Measurements from ENCODE around the gene DAPK2. TPM values are rescaled to one million over a fixed set of nuclear protein-coding genes. Genes with fewer than 3 reads are reported as not detected.

The DAPK2 gene
- total and polyA plus RNA-seq, 2 donors (not counting 1 experiment from before 2014, with no cell fraction given), result 8.3 to 31.9 TPM

DNA sequence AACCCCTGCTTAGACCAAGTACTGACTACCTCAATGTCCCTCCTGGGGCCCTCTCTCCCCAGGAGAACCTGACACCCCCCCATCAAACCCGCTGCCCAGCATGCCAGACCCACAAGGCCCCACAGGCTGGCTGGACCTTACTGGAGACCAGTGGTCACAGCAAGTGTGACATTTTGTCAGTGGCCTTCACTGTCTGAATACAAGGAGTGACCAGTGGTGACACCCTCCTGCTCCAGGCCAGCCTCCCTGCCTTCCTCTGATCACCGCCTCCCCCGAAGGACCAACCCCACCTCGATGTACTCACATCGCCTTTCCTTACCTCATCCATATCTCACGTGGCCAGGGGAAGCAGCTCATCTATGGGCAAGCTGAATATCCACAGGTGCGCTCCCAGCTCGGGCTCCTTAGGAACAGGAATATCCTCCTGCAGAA, 150.5 kb downstream of the DAPK2 start:
- H3K27ac Mint-ChIP-seq, result peak overlapping the region; percentile 61
- no peak overlapping the region for H3K9ac ChIP-seq (ENCODE audit: low read length)
- TF ChIP-seq, protein P1, sequence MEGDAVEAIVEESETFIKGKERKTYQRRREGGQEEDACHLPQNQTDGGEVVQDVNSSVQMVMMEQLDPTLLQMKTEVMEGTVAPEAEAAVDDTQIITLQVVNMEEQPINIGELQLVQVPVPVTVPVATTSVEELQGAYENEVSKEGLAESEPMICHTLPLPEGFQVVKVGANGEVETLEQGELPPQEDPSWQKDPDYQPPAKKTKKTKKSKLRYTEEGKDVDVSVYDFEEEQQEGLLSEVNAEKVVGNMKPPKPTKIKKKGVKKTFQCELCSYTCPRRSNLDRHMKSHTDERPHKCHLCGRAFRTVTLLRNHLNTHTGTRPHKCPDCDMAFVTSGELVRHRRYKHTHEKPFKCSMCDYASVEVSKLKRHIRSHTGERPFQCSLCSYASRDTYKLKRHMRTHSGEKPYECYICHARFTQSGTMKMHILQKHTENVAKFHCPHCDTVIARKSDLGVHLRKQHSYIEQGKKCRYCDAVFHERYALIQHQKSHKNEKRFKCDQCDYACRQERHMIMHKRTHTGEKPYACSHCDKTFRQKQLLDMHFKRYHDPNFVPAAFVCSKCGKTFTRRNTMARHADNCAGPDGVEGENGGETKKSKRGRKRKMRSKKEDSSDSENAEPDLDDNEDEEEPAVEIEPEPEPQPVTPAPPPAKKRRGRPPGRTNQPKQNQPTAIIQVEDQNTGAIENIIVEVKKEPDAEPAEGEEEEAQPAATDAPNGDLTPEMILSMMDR (IDR thresholded peaks at IDR 0.05), result no peak
- TF ChIP-seq EZH2 (IDR thresholded peaks at IDR 0.05; ENCODE audit: borderline replicate concordance, insufficient read depth, low read depth, low read length, poor library complexity, severe bottlenecking), result no peak
- DNase-seq (no peak), ATAC-seq (ENCODE audit: low read depth) (no peak)
- H3K4me3 ChIP-seq (ENCODE audit: control extremely low read depth in 1 of 5, extremely low read depth in 1 of 5, insufficient read depth in 1 of 5, low read depth in 2 of 5, low read length in 4 of 5), result no peak overlapping the region
- 83% methylated on average over 8 of the region's 8 CpGs for WGBS (ENCODE audit: insufficient coverage)
- no peaks in the 10 kb centered on the region for H3K27me3 ChIP-seq (replicated peaks in 1 of 4; ENCODE audit: control extremely low read depth in 1 of 4, control insufficient read depth in 3 of 4, insufficient read depth in 4 of 4, low read length in 3 of 4)
- ChIA-PET POLR2A (no interaction called here), CTCF (interaction anchor here (1.2 to 4.8 kb wide), 3 partner anchors 115 to 172 kb away, joined by 3 to 27 read pairs (median 4); no protein-coding TSS in a partner anchor)
- H3K4me1 Mint-ChIP-seq, result peaks cover 50% of the 10 kb centered on the region
- H3K27ac ChIP-seq (ENCODE audit: low read length in 2 of 2), result no peak overlapping the region
- peaks cover 0 to 12% (median 0%) of the 10 kb centered on the region in 3 donors for H3K9me3 ChIP-seq (ENCODE audit: control extremely low read depth in 1 of 3, control insufficient read depth in 2 of 3, insufficient read depth in 1 of 3, low read length in 2 of 3)
- no peaks in the 10 kb centered on the region for H3K36me3 ChIP-seq (replicated peaks in 1 of 2; ENCODE audit: control extremely low read depth in 1 of 2, control insufficient read depth in 1 of 2, extremely low read depth in 1 of 2, insufficient read depth in 2 of 2, low read length in 1 of 2)
- intact Hi-C loops (cut with micrococcal nuclease), result no loop called here
- peaks cover 3% of the 10 kb centered on the region for H3K9me3 Mint-ChIP-seq (ENCODE audit: insufficient read depth)
- no peaks in the 10 kb centered on the region for H4K20me1 ChIP-seq (ENCODE audit: control insufficient read depth, insufficient read depth, low read length, poor library complexity, severe bottlenecking)
- H3K4me2 ChIP-seq (replicated peaks; ENCODE audit: low read depth, low read length, poor library complexity, severe bottlenecking), result no peak overlapping the region
- H3K4me3 Mint-ChIP-seq, result no peak overlapping the region
- no peak overlapping the region for H2AFZ ChIP-seq (ENCODE audit: insufficient read depth, low read depth, low read length, poor library complexity, severe bottlenecking)
- peaks cover 30 to 40% of the 10 kb centered on the region in 2 donors for H3K4me1 ChIP-seq (ENCODE audit: control insufficient read depth in 2 of 2, insufficient read depth in 2 of 2, low read length in 2 of 2)
- no peaks in the 10 kb centered on the region for H3K79me2 ChIP-seq (ENCODE audit: control insufficient read depth, insufficient read depth, low read length)
- no peaks in the 10 kb centered on the region for H3K27me3 Mint-ChIP-seq

GRCh38 chr15:63895194-63895593, 151.1 kb downstream of the DAPK2 start:
- no peaks in the 10 kb centered on the region for H3K27me3 ChIP-seq (replicated peaks in 1 of 4; ENCODE audit: control extremely low read depth in 1 of 4, control insufficient read depth in 3 of 4, insufficient read depth in 4 of 4, low read length in 3 of 4)
- H3K27ac Mint-ChIP-seq, result no peak overlapping the region
- H3K27me3 Mint-ChIP-seq, result no peaks in the 10 kb centered on the region
- H3K4me1 Mint-ChIP-seq, result peaks cover 45% of the 10 kb centered on the region
- ATAC-seq (ENCODE audit: low read depth) (no peak), DNase-seq (no peak)
- no peak for TF ChIP-seq EZH2 (IDR thresholded peaks at IDR 0.05; ENCODE audit: borderline replicate concordance, insufficient read depth, low read depth, low read length, poor library complexity, severe bottlenecking)
- TF ChIP-seq, protein P1 (IDR thresholded peaks at IDR 0.05), result no peak
- peaks cover 30 to 41% of the 10 kb centered on the region in 2 donors for H3K4me1 ChIP-seq (ENCODE audit: control insufficient read depth in 2 of 2, insufficient read depth in 2 of 2, low read length in 2 of 2)
- ChIA-PET CTCF (interaction anchor here (0.5 to 9.0 kb wide), 5 partner anchors 116 to 172 kb away, joined by 3 to 149 read pairs (median 4); no protein-coding TSS in a partner anchor), POLR2A (no interaction called here)
- H3K36me3 ChIP-seq (replicated peaks in 1 of 2; ENCODE audit: control extremely low read depth in 1 of 2, control insufficient read depth in 1 of 2, extremely low read depth in 1 of 2, insufficient read depth in 2 of 2, low read length in 1 of 2), result no peaks in the 10 kb centered on the region
- H3K79me2 ChIP-seq (ENCODE audit: control insufficient read depth, insufficient read depth, low read length), result no peaks in the 10 kb centered on the region
- H3K9me3 ChIP-seq (ENCODE audit: control extremely low read depth in 1 of 3, control insufficient read depth in 2 of 3, insufficient read depth in 1 of 3, low read length in 2 of 3), result peaks cover 0 to 12% (median 0%) of the 10 kb centered on the region in 3 donors
- 87% methylated on average over 6 of the region's 6 CpGs for WGBS (ENCODE audit: insufficient coverage)
- H4K20me1 ChIP-seq (ENCODE audit: control insufficient read depth, insufficient read depth, low read length, poor library complexity, severe bottlenecking), result no peaks in the 10 kb centered on the region
- H2AFZ ChIP-seq (ENCODE audit: insufficient read depth, low read depth, low read length, poor library complexity, severe bottlenecking), result no peak overlapping the region
- no peak overlapping the region for H3K27ac ChIP-seq (ENCODE audit: low read length in 2 of 2)
- intact Hi-C loops (cut with micrococcal nuclease), result no loop called here
- H3K4me3 Mint-ChIP-seq, result no peak overlapping the region
- H3K4me3 ChIP-seq (ENCODE audit: control extremely low read depth in 1 of 5, extremely low read depth in 1 of 5, insufficient read depth in 1 of 5, low read depth in 2 of 5, low read length in 4 of 5), result no peak overlapping the region
- no peak overlapping the region for H3K4me2 ChIP-seq (replicated peaks; ENCODE audit: low read depth, low read length, poor library complexity, severe bottlenecking)
- no peak overlapping the region for H3K9ac ChIP-seq (ENCODE audit: low read length)
- peaks cover 3% of the 10 kb centered on the region for H3K9me3 Mint-ChIP-seq (ENCODE audit: insufficient read depth)

All from B cell (primary cell).